Astrocyte of the hippocampus (primary cell): ENCODE measurements around the gene TUBGCP5.

Experiments
- DNase-seq: peaks from one replicate; pipeline ENCODE4 v3.0.0; 2011; ENCODE audit warnings: low read depth, low spot score

TUBGCP5 gene

DNA sequence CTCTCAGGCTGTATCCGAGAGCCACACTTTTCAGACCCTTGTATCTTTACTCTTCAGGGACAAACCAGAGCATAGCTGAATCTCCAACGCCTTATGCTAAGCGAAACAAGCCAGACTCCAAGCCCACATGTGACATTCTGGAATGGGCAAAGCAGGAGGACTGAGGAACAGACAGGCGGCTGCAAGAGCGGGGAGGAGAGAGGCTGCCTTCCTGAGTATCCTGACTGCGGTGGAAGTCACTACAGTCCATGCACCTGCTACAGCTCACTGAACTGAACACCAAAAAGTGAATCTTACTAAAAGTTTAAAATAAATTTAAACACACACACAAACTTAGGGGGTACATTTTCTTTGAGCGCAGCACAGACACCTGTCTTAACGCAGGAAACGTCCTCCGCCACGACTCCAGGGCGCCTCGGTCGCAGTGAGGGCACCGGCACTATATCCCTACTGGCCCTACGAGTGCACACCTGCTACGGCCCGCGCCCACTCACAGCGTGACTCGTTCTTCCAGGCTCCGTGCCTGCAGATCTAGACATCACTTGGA is 60.6 kb downstream of the TUBGCP5 start:
- DNase-seq = no peak

- no peak for DNase-seq
Measured at GRCh38 chr15:22974745-22975144, 64.6 kb downstream of the TUBGCP5 start.

- DNase-seq = no peak
Measured at GRCh38 chr15:22973987-22974386, 65.4 kb downstream of the TUBGCP5 start.

DNA sequence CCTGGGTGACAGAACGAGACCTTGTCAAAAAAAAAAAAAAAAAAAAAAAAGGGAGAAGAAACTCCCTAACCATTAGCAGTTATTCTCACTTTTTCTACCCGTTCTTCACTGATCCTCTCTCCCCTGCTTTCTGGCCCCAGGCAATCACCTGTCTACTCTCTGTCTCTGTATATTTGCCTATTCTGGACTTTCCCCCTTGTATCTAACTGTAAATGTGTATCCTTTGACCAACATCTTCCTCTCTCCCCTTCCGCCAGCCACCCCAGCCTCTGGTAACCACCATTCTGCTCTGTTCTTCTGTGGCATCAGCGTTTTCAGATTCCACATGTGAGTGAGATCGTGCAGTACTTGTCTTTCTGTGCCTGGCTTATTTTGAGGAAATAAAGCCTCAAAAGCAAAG is 66.1 kb downstream of the TUBGCP5 start:
- no peak for DNase-seq

DNA sequence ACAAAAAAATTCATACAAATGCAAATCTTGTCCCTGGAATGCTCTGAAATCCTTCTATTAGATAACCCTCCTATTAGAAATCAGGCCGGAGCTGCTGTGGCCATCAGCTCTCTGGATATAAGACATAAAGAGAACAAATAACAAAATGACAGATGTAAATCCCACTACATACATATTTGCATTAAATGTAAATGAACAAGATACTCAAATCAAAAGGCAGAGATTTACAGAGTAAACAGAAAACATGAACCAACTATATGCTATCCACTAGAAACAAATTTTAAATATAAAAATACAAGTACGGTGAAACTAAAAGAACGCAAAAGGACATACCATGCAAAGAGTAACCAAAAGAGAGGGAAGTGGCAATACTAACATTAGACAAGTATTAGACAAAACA is 69.9 kb downstream of the TUBGCP5 start:
- no peak for DNase-seq

DNA sequence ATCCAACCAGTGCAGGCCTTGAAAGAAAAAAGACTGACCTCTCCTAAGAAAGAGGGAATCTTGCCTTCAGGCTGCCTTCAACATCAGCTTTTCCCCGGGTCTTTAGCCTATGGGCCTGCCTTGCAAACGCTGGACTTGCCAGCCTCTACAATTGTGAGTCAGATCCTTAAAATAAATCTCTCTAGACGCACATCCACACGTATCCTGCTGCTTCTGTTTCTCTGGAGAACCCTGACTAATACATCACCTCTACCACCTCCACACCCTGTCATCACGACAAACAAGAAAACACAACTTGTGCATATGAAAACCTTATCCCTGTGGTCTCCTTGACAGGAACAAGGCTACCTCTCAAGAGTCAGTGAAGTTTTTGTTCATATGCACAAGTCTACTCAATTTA is 71.0 kb downstream of the TUBGCP5 start:
- peak; percentile 74 for DNase-seq

DNA sequence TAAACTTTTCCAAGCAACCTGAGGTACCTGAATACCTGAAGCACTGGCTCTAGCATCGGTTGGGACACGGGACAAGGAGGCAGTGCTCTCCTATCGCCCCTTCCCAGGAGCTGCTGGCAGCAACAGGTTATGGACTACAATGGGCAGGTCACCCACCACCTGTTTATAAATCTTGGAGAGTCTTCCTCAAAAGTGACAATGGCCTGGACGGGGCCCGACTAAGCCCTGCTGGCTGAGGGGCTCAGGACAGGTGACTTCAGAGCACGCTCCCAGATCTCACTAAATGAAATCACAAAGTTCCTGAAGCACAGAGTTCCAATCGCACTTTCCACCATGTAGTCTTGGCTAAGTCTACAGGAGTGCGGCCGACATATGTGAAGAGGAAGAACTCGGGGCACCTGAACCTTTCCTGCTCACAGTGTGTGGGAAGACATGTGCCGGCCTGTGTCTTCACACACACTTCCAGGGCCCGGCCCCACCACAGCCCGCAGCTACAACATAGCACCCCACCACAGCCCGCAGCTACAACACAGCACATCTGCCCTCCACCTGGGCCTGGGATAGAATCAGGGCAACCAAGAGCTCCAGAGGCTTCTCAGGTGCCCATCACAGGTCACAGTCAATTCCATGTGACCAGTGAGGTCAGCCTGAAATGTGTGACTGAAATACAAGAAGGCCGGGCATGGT is 72.1 kb downstream of the TUBGCP5 start:
- no peak for DNase-seq

GRCh38 chr15:22966321-22967083 is 72.9 kb downstream of the TUBGCP5 start:
- DNase-seq = no peak

DNA sequence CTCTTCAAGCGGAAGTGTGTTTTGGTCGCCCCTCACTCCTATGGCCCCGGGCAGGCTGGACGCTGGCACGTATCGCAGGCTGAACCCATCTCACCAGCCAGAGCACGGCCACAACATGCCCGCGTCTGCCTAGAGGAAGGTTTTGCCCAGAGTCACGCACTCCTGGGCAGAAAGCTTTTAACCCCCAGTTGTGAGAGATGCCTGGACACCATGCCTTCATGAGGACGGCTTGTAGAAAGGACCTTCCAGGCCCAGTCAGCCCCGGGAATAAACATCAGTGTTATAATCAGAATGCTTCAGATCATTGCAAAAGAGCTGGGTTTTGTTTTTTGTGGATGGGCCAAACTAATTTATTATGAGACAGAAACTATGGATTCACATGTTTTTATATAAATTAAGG is 75.7 kb downstream of the TUBGCP5 start:
- DNase-seq = no peak

DNA sequence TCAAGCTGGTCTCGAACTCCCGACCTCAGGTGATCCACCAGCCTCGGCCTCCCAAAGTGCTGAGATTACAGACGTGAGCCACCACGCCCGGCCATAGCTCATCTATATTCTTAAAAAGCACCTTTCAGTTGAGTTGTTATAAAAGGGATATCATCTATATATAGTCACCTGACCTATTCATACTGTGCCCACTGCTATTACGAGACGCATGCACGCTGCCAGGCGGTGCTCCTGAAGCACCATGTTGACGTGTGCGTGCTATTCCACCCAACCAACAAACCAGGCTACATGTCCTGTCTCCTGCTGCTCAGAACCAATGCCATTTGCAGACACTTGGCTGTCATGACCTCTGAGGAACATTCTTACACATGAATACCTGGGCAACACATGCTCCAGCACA is 76.8 kb downstream of the TUBGCP5 start:
- DNase-seq = no peak

GRCh38 chr15:22961762-22962161 is 77.6 kb downstream of the TUBGCP5 start:
- peak; percentile 26 for DNase-seq

- no peak for DNase-seq
Measured at GRCh38 chr15:22960556-22960955, 78.8 kb downstream of the TUBGCP5 start.

DNA sequence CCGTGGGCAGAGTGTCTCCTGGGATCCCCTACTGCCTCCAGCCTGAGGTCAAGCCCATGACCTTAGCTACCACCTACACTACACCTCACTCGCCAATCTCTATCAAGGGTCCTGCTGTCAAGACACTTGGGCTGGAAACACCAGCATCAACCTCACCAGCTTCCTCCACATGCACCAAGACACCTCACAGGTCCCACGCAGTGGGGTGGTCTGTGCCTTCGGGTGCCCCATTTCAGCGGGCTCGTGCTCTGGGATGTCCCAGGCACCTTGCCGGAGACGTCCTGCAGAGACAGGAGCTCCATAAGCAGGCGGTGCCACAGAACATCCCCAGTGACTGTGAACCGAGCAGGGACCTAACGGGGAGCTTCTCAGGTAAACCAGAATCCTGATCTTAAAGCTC is 79.2 kb downstream of the TUBGCP5 start:
- DNase-seq = no peak

DNA sequence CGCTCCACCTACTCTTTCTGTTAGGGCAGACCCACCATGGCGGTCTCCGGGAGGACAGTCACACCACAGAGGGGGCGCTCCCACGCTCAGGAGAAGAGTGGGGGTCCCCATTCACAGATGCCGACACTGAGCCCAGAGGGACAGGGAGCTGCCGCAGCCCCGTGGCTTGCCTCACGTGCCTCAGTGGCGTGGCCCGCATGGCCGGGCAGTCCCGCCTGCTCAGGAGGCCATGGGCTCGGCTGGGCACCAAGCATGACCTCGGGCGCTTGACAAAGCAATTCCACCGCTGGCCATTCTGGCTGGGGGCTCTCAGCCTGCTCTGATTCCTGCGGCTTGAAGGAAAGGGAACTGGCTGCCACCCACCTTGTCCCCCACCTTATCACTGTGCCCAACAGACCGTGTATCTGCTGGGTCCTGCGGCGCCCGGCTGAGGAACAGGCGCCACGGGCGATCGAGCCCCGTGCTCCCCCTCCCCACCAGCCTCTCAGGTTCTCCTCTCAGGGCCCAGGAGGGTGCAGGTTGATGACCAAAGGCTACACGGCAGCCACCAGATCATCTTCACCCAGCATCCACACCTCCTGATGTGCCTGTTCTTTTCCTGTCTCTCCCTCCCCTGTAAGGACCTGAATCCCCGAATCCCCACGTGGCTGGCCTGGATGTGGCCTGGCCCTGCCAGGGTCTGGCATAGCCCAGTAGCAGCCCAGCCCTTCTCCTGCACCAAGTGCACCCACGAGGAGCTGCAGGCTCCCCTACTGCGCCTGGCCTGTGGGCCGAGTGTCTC is 79.9 kb downstream of the TUBGCP5 start:
- no peak for DNase-seq

GRCh38 chr15:22958487-22959280 is 80.7 kb downstream of the TUBGCP5 start:
- DNase-seq = no peak

GRCh38 chr15:22956978-22957260 is 82.5 kb downstream of the TUBGCP5 start:
- no peak for DNase-seq

DNA sequence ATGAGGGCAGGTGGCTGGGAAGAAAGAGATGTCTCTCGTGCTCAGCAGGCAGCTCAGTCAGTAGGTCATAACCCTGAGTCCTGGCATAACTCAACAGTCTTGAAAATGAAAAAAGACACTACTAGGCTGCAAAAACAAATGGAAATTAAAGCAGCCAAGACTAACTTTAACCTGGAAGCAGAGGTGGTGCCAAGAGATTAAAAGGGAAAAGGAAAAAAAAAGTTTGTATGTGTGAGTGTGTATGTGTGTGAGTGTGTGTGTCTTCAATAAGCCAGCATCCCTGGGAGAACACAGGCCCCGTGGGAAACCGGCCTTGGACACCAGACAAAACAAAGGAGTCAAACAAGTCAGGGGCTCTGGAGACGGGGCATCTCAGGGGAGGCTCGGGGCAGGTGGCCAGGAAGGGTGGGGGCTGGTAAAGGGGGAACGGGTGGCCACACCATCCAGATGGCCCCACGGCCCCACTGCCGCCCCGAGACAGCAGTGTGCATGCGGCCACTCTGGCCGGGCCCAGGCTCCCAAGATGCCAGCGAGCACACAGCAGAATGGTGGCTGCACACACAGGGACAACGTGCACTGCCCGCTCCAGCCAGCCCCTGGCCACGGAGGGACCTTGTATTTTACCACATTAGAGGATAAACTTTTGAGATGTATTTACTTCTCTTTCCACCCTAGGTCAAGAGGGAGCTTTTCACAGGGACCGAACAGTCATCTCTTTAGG is 83.0 kb downstream of the TUBGCP5 start:
- peak; percentile 43 for DNase-seq

- DNase-seq = no peak
Measured at GRCh38 chr15:22955544-22956119, 83.7 kb downstream of the TUBGCP5 start.

DNA sequence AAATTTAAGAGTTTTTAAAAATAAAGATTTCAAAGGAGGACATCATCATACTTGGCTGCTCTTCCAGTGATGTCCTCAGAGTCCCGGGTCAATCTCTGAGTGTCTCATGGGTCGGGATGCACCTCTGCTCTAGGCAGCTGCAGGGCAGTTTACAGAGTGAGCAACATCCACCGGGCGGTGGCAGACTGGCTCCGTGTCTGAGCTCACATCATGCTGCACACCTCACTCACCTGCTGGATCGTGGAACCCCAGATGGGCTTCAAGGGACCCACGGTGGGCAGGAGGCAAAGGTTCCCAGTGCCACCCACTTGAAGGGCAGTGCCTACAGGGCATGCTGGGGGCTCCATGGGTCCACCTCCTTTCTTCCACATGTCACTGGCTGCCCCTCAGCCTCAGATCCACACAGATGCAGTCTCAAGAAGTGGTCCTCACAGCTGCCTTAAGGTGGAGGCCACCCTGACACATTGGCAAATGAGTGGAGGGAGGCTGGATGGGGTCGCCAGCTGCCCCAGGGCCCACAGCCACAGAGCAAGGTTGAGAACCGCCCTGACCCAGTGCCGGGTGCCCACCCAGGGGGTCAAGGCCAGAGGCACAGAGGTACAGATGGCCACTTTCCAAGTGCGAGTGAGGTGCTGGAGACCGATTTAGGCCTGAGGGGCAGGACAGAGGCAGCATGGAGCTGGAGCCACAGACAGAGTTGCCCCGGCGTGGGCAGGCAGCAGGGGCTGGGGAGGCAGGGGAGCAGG is 84.4 kb downstream of the TUBGCP5 start:
- DNase-seq = no peak

DNA sequence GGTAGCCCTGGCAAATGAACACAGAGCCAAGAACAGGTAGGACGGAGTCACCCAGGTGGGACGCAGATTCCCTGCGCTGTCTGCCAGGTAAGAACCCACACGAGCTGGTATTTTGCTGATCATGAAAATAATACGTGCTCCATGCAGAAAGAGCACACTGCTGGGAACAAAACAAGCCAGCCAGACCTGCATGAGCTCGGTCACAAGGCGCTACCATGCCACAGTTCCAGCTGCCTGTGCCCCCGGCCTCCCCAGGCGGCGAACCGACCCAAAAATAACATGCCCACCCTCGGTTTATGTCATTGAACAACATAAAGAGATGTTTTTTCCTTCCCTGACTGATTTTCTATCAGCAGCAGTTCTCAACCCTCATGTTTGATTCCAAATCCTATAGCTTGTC is 85.0 kb downstream of the TUBGCP5 start:
- DNase-seq = no peak
